SK-N-SH (cell line): ENCODE data around the gene SORBS2. TPM values are rescaled to one million over a fixed set of nuclear protein-coding genes. Genes with fewer than 3 reads are reported as not detected.

ENCODE experiments used
- CTCF ChIA-PET: fragments of 300-600, 350-600 bp; formaldehyde crosslinking; extraction: SDS; loops from one replicate; lab custom pipeline; 2021; lab: Yijun Ruan, JAX
- POLR2A ChIA-PET: fragments of 350-600 bp; sonication (Branson Sonifier 250); formaldehyde crosslinking; extraction: SDS; loops from one replicate; lab custom pipeline; 2020; ENCODE audit warnings: antibody characterized with exemption, inconsistent platforms; lab: Yijun Ruan, JAX
- DNase-seq: peaks from one replicate; pipeline ENCODE4 v3.0.0; 2012
- H2AFZ ChIP-seq: fragments of 200-600 bp; sonication (generic); 2 replicates; pipeline ENCODE4 v1.8.1; 2016; ENCODE audit warnings: antibody characterized with exemption, mild to moderate bottlenecking, low read depth
- H3F3A ChIP-seq: fragments of 200-600 bp; sonication (generic); replicated peaks from 2 replicates; pipeline ENCODE3; 2016; ENCODE audit warnings: antibody characterized with exemption, mild to moderate bottlenecking; ENCODE audit not compliant: insufficient read depth
- H3K27ac ChIP-seq, 2 experiments: fragments of 200-500 bp in 1 of 2; fragments of 200-600 bp in 1 of 2; sonication (Bioruptor generic) in 1 of 2; sonication (generic), shearing (Covaris generic) in 1 of 2; 2 replicates each; pipeline versions ENCODE4 v1.5.1 to v1.6.1; 2014 to 2016; ENCODE audit warnings: low read depth in 2 of 2, inconsistent platforms in 1 of 2, low read length in 1 of 2, mild to moderate bottlenecking in 1 of 2, mixed read lengths in 1 of 2
- H3K27me3 ChIP-seq: fragments of 200-600 bp; sonication (generic), shearing (Covaris generic); 2 replicates; pipeline ENCODE4 v1.6.1; 2016; ENCODE audit warnings: mixed run types; ENCODE audit not compliant: insufficient read depth
- H3K36me3 ChIP-seq, 2 experiments: fragments of 200-500 bp in 1 of 2; fragments of 200-600 bp in 1 of 2; sonication (Bioruptor generic) in 1 of 2; sonication (generic) in 1 of 2; replicated peaks in 1 of 2; 2 replicates each; pipeline versions ENCODE3 to v1.5.1; 2014 to 2016; ENCODE audit warnings: low read length in 1 of 2, mild to moderate bottlenecking in 1 of 2; ENCODE audit not compliant: insufficient read depth in 2 of 2, control insufficient read depth in 1 of 2
- H3K4me1 ChIP-seq, 2 experiments: fragments of 200-500 bp in 1 of 2; fragments of 200-600 bp in 1 of 2; sonication (Bioruptor generic) in 1 of 2; sonication (generic), shearing (Covaris generic) in 1 of 2; 2 replicates each; pipeline versions ENCODE4 v1.5.1 to v1.6.1; 2014 to 2016; ENCODE audit warnings: low read depth in 1 of 2, low read length in 1 of 2, mixed run types in 1 of 2; ENCODE audit not compliant: insufficient read depth in 2 of 2, control insufficient read depth in 1 of 2
- H3K4me2 ChIP-seq: fragments of 200-600 bp; sonication (generic), shearing (Covaris generic); 2 replicates; pipeline ENCODE4 v1.6.1; 2017; ENCODE audit warnings: mixed run types
- H3K4me3 ChIP-seq, 2 experiments: fragments of 200-500 bp in 1 of 2; fragments of 200-600 bp in 1 of 2; sonication (Bioruptor generic) in 1 of 2; sonication (generic), shearing (Covaris generic) in 1 of 2; 2 replicates each; pipeline versions ENCODE4 v1.5.1 to v1.8.1; 2014 to 2016; ENCODE audit warnings: low read depth in 2 of 2, inconsistent platforms in 1 of 2, low read length in 1 of 2, mild to moderate bottlenecking in 1 of 2, mixed read lengths in 1 of 2, moderate library complexity in 1 of 2
- H3K79me2 ChIP-seq: fragments of 200-600 bp; sonication (generic); 2 replicates; pipeline ENCODE4 v1.8.1; 2017; ENCODE audit warnings: mild to moderate bottlenecking; ENCODE audit not compliant: insufficient read depth
- H3K9ac ChIP-seq: fragments of 200-600 bp; sonication (generic); 2 replicates; pipeline ENCODE4 v1.6.1; 2017; ENCODE audit warnings: mixed run types
- H3K9me2 ChIP-seq: fragments of 200-600 bp; sonication (generic); 2 replicates; pipeline ENCODE4 v1.6.1; 2017; ENCODE audit warnings: mixed run types
- H3K9me3 ChIP-seq: fragments of 200-600 bp; sonication (generic); 2 replicates; pipeline ENCODE4 v1.6.1; 2017; ENCODE audit warnings: mixed run types, mild to moderate bottlenecking, moderate library complexity
- H4K20me1 ChIP-seq: fragments of 200-600 bp; sonication (generic); 2 replicates; pipeline ENCODE4 v1.6.1; 2017; ENCODE audit warnings: mild to moderate bottlenecking, mixed run types; ENCODE audit not compliant: insufficient read depth
- CHD2 ChIP-seq: fragments of 150-350 bp; IDR thresholded peaks from 2 replicates; pipeline ENCODE4 v1.6.1; 2018; ENCODE audit warnings: low read length; ENCODE audit not compliant: partially characterized antibody
- CTCF ChIP-seq: fragments of 200-600 bp; sonication (generic); IDR thresholded peaks from 2 replicates; pipeline ENCODE4 v1.6.1; 2017; ENCODE audit warnings: antibody characterized with exemption, mild to moderate bottlenecking, moderate library complexity
- EZH2phosphoT487 ChIP-seq: fragments of 200-600 bp; sonication (generic); IDR thresholded peaks from 2 replicates; pipeline ENCODE4 v1.6.1; 2017; ENCODE audit warnings: low read depth, mixed run types, mild to moderate bottlenecking, antibody characterized with exemption, moderate library complexity, borderline replicate concordance
- FOXJ3 ChIP-seq: sonication (generic); formaldehyde crosslinking; IDR thresholded peaks from 2 replicates; pipeline ENCODE4 v1.5.1; 2020; ENCODE audit warnings: mild to moderate bottlenecking, missing genetic modification reagents
- FOXM1 ChIP-seq: IDR thresholded peaks from 2 replicates; pipeline ENCODE4 v1.4.0; 2012; ENCODE audit warnings: low read depth, mild to moderate bottlenecking
- GATA2 ChIP-seq: sonication (generic); formaldehyde crosslinking; IDR thresholded peaks from 2 replicates; pipeline ENCODE4 v1.5.0; 2020; ENCODE audit warnings: mild to moderate bottlenecking, missing genetic modification reagents
- JUND ChIP-seq: IDR thresholded peaks from 2 replicates; pipeline ENCODE4 v1.4.0; 2012
- MXI1 ChIP-seq: IDR thresholded peaks from 2 replicates; pipeline ENCODE4 v1.6.1; 2012; ENCODE audit warnings: mild to moderate bottlenecking, low read depth, low read length, improper control_type of control experiment
- POLR2AphosphoS5 ChIP-seq: IDR thresholded peaks from 2 replicates; pipeline ENCODE4 v1.6.1; 2012; ENCODE audit warnings: low read depth, low read length
- RCOR1 ChIP-seq: fragments of 150-350 bp; IDR thresholded peaks from 2 replicates; pipeline ENCODE4 v1.6.1; 2017; ENCODE audit warnings: antibody characterized with exemption, low read length
- REST ChIP-seq: IDR thresholded peaks from 2 replicates; pipeline ENCODE4 v1.6.1; 2012; ENCODE audit warnings: mild to moderate bottlenecking, low read depth, low read length, moderate library complexity
- RFX5 ChIP-seq: IDR thresholded peaks from 2 replicates; pipeline ENCODE4 v1.6.1; 2012; ENCODE audit warnings: mild to moderate bottlenecking, improper control_type of control experiment, low read length
- RXRA ChIP-seq: IDR thresholded peaks from 2 replicates; pipeline ENCODE4 v1.4.0; 2012; ENCODE audit warnings: low read depth, mild to moderate bottlenecking, borderline replicate concordance
- SIN3A ChIP-seq: IDR thresholded peaks from 2 replicates; pipeline ENCODE4 v1.6.1; 2012; ENCODE audit warnings: low read depth, mild to moderate bottlenecking, low read length, moderate library complexity, borderline replicate concordance
- SMC3 ChIP-seq: IDR thresholded peaks from 2 replicates; pipeline ENCODE4 v1.6.1; 2012; ENCODE audit warnings: low read depth, low read length, improper control_type of control experiment
- TCF12 ChIP-seq: IDR thresholded peaks from 2 replicates; pipeline ENCODE4 v1.4.0; 2012
- WGBS: methylation state at CpG from one replicate; pipeline ENCODE4 v1.1.6; 2017; ENCODE audit warnings: low lambda C conversion rate; 5-methylcytosine and 5-hydroxymethylcytosine counted together
- polyA plus RNA-seq, 3 experiments: library from polyadenylated mRNA; depleted of rRNA; stranded (reverse); fragments of >200 nt; gene quantifications; 2 replicates each; pipeline ENCODE4 v1.2.3, GENCODE V29; 2012
- TF ChIP-seq, protein P1 (sequence below): IDR thresholded peaks from 2 replicates; pipeline ENCODE4; 2012
- TF ChIP-seq, protein P2 (sequence below): IDR thresholded peaks from 2 replicates; pipeline ENCODE4 v1.4.0; 2012; ENCODE audit warnings: low read depth, borderline replicate concordance

Gene SORBS2
- polyA plus RNA-seq, 1 of the 3 experiments (the other 2 are of a cell fraction), result 2.5 TPM

DNA sequence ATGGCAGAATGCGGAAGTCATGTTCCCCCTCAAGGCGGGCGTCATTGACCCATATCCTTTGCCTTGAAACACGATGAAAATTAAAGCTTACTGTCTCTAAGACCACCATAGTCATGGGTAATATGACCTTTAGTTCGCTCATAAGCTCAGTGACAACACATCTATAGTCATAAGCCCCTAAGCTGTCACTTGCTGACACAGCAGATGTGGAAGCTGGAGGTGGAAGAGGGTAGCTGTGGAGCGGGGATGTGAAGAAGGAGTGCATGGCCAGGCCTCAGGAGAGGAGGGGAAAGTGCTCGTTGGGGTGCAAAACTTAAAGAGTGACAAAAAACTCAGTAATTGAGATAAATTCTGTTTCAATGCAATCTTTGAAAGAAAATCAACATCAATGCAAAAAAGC is 142.7 kb downstream of the SORBS2 start:
- no peaks in the 10 kb centered on the region for H3K79me2 ChIP-seq
- WGBS, result 73% methylated on average over 7 of the region's 7 CpGs

More for the DNA sequence above, 142.7 kb downstream of the SORBS2 start:
- Histone ChIP-seq H3K9ac (no peak overlapping the region), H3K4me2 (no peak overlapping the region), H3K4me1 (no peaks in the 10 kb centered on the region; a peak in 2 of 4 replicates), H3K27ac (no peak overlapping the region), H3K9me2 (no peaks in the 10 kb centered on the region), H3K27me3 (no peaks in the 10 kb centered on the region), H2AFZ (no peak overlapping the region), H3F3A (no peaks in the 10 kb centered on the region), H4K20me1 (no peaks in the 10 kb centered on the region), H3K36me3 (no peaks in the 10 kb centered on the region), H3K9me3 (no peaks in the 10 kb centered on the region), H3K4me3 (no peak overlapping the region)
- DNase-seq, result no peak
- CTCF ChIA-PET, result interaction anchor here (1.7 kb wide), 1 partner anchor 29 kb away, joined by 7 read pairs; no protein-coding TSS in a partner anchor
- POLR2A ChIA-PET, result no interaction called here
- TF ChIP-seq EZH2phosphoT487 (no peak), SIN3A (no peak), FOXM1 (no peak), RXRA (no peak), SMC3 (no peak), FOXJ3 (CRISPR knock-in tag) (no peak), MXI1 (no peak), JUND (no peak), POLR2AphosphoS5 (no peak), REST (no peak), GATA2 (CRISPR knock-in tag) (no peak), TCF12 (no peak), CHD2 (no peak), CTCF (no peak), RFX5 (no peak), RCOR1 (no peak)
- TF ChIP-seq, protein P1, sequence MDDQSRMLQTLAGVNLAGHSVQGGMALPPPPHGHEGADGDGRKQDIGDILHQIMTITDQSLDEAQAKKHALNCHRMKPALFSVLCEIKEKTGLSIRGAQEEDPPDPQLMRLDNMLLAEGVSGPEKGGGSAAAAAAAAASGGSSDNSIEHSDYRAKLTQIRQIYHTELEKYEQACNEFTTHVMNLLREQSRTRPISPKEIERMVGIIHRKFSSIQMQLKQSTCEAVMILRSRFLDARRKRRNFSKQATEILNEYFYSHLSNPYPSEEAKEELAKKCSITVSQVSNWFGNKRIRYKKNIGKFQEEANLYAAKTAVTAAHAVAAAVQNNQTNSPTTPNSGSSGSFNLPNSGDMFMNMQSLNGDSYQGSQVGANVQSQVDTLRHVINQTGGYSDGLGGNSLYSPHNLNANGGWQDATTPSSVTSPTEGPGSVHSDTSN, result no peak
- TF ChIP-seq, protein P2, sequence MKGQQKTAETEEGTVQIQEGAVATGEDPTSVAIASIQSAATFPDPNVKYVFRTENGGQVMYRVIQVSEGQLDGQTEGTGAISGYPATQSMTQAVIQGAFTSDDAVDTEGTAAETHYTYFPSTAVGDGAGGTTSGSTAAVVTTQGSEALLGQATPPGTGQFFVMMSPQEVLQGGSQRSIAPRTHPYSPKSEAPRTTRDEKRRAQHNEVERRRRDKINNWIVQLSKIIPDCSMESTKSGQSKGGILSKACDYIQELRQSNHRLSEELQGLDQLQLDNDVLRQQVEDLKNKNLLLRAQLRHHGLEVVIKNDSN, result no peak
- TF ChIP-seq, all 33 proteins: peak for 0
